GM19438 (cell line): ENCODE measurements around the gene MDM1.

Experiments
- ATAC-seq: cut with Tn5 transposase; IDR thresholded peaks from one replicate; pipeline ENCODE4 v1.9.1; 2021; ENCODE audit warnings: low read depth; ENCODE audit not compliant: unreplicated experiment

MDM1 gene

DNA sequence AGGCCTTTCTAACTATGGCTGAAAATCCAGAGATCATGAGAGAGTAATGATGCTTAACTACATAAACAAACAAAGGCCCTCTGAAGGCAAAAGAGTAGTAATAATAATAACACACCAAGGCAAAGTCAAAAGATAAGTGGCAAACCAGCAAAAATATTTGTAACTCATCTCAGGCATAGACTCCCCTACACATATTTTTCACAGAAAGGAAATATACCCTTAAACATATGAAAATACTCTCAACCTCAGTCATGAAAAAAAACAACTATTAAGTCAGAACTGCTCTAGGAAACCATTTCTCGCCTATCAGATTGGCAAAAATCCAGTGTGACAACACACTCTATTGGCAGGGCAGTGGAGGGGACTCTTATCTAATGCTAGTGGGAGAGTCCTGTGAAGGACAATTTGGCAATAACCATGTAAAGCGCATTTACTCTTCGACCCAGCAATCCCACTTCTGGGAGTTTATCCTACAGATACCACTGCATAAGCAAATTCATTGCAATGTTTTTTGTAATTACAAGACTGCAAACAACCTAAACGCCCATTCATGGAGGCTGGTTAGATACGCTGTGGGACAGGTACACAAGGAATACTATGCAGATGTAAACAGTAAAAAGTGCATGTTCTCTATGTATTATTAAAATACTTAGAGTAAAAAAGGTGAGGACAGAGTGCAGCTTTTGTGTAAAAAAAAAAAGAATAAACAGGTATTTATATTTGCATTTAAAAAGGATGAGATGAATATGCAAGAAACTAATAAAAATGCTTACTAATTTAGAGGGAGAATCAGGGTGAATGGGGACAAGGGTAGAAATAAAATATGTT is 52.7 kb downstream of the MDM1 start:
- no peak for ATAC-seq

DNA sequence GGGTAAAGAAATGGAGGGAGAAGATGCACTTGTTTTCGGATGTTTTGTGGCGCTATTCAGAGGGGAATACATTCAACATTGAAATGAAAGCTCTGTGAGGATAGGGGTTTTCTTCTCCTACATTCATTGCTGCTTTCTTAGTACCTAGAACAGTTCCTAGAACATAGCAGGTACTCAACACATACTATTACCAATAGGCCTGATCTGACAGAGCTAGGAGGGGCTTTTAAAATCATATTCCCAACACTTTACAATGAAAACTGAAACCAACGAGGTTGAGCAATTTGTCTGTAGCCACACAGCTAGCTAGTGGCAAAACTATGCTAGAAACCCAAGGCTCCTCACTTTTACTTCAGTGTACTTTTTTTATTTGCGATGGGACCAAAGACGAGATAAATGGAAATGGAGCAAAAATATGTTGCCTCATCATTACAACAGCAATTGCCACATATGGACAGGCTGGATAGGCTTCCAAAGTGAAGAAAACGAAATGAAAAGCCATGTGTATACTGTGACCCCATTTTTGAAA is 55.7 kb downstream of the MDM1 start:
- ATAC-seq = no peak

DNA sequence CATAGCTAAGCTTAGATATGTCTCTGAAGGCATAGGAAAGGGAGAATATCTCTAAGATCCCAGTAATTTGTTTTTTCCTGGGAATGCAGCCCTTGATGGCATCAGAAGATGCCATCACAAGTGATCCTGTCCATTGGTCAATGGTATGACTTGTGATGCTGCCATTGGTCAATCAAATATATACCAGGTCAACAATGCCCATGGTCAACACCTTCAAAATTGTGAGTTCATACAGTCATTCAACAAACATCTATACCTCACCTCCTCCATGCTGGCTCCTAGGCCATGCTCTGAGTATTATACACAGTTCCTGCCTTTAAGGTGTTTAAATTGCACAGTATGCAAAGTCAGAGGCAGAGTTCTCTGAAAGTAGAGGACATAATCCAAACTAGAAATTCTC is 59.4 kb downstream of the MDM1 start:
- ATAC-seq = no peak

DNA sequence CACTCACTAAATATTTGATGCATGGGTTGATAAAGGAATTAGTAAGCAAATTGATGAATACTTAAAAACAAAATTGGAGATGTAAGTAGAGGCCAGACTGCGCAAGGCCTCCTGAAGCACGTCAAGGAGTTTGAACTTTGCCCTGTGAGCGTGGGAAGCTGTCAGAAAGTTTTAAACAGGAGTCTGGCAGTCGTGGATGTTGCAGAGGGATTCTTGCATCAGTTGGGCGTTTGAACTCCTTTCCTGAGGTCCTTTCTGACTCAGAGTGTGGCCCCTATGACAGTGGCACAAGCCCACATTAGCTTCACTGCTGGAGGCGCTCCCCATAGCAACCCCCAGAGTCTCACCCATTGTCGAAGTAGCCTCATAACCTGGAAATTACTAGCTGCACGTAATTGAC is 60.8 kb downstream of the MDM1 start:
- ATAC-seq = no peak

DNA sequence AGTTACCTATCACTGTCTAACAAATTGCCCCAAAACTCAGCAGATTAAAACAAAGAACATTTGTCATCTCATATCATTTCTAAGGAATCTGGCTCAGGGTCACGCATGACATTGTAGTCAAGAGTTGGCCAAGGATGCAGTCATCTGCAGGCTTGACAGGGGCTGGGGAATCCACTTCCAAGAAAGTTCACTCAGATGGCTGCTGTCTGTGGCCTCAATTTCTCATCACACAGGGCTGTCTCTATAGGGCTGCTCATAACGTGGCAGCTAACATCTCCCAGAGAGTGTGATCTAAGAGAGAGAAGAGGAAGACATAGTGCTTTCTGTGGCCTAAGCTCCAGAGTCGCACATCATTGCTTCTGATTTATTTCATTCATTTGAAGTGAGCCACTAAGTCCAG is 61.8 kb downstream of the MDM1 start:
- ATAC-seq = no peak

DNA sequence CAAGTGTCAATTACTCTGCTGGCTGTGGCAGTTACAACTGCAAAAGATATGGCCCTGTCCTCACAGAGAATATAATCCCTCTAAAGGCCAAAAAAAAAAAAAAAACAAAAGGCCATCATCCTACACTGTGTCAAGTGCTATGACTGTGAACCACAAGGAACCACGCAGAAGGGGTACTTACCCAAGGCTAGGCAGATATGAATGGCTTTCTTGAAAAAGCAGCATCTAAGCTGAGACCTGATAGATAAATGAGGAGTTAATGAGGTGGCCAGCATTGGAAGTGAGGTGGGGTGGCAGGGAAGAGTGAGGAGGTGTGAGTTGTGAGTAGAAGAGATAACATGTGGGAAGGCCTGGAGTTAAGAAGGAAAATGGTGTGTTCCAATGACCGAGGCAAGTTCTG is 62.4 kb downstream of the MDM1 start:
- no peak for ATAC-seq

DNA sequence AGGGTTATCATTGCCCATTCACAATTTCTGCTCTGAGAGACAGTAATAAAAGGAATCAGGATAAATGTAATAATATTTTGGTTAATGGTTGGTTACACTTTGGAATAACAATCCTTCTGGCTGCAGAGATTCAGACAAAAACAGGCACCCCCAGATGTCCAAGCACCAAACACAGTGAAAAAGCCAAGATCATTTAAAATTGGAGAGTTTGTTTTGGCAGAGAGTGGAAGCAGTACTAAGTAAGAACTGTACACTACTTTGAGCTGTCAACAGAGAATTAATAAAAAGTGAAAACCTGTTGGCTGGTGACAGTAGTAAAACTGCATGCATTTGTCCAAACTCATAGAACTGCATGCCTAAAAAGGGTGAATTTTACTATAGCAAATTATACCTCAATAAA is 63.2 kb downstream of the MDM1 start:
- ATAC-seq = no peak

DNA sequence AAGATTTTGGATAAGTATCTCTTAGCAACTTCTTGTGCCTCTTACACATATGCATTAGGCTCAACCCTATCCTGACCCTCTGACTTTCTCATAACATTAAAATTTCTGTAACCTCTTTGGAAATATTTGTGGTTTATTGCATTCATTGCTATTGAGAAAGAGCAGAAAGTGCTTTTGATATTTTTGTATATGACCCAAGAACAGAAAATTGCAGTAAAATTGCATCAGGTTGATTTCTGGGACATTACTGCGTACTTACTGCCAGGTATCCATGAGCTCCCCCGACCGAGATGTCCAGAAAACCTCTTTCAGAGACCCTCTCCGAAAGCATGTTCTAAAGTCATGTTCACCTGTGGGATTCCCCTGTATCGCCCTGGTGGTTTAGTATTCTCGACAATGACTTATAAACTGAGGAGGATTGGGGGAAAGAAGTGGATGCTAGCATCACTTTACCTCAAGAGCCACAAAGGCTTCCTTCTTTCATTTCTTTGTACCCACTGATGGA is 64.2 kb downstream of the MDM1 start:
- ATAC-seq = no peak

DNA sequence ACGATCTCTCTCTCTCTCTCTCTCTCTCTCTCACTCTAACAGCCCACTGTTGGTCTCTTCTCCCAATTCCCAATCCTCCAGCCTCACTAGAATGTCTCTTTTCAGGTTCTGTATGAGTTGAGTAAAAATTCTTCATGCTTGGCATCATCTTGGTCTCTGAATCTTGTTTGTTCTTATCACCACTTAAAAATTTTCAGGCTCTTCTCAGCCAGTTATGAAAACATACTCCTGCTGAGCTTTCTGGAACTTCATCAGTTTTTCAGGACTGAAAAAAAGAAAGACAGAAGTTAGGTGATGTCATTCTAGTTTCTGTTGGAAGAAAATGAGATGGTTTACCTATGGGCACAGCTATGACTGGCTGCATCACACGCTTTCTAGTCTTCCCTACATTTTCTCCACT is 67.3 kb downstream of the MDM1 start:
- no peak for ATAC-seq

DNA sequence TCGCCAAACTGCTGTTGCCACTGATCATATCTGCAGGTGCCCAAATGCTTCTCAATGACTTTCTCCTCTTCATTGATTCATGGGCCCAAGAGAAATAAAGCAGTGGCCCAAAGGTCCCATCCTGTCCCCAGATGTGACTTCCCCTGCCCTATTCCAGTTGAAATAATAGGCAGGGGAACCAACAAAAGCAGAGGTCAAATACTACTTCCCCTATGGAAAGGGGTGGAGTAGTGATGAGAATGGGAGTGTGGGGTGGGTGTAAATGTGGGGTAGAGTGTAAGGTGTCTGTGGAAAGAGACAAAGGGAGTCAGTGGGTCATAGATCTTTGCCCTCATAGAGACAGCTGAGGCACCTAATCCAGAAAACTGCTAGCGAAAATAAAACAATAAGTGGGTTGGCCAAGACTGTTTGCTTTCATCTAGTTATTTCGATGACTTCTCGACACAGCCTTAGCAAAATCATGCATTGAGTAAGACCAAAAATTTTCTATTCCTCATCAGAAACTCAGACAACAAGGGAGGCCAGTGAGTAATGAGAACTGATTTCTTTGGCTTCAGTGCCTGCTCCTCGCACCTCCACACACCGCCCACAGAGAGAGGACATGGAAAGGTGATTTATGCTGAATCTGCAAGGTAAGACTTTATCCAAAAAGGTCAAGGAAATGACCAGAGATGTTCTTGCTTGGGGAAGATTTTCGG is 67.9 kb downstream of the MDM1 start:
- ATAC-seq = no peak

DNA sequence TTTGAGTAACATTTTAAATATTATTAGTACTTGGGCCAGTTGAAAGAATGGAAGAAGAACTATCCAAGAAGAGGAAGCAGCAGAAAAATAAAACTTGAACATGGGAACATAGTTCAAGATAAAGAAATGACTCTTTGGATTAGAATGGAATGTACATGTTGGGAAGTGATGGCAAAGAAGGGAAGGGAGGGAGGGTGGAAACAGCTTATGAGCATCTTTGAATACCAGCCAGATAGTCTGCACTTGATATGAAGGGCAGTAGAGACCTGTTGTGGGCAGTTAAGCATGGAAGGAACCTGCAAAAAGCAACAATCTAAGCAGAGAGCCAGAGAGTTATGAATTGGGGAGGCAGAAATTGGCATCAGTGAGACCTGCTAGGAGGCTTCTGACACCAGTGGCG is 68.8 kb downstream of the MDM1 start:
- no peak for ATAC-seq

DNA sequence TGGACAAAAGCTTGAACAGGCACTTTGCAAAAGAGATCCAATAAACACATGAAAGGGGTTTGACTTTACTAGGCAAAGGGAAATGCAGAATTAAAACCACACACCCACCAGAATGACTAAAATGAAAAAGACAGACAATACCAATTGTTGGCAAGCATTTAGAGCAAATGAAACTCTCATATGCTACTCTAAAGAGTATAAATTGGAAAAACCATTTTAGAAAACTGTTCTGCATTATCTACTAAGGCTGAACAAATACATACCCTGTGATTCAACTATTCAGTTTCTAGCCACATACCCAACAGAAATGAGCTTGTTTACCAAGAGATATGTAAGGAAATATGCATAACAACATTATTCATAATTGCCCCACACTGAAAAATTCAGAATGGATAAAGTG is 70.3 kb downstream of the MDM1 start:
- no peak for ATAC-seq

DNA sequence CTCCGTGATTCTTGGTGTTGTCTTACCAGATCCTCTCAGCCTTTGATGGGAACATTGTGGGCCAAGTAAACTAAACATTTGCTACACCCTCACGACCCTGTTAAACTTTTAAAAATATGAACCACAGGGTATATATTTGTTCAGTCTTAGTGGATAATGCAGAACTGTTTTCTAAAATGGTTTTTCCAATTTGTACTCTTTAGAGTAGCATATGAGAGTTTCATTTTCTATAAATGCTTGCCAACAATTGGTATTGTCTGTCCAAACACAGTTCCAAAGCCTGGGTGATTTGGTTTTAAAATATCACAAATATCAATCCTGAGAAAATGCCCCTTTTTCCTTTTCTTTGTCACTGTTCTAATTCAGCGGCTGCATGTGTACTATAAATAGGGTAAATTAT is 72.0 kb downstream of the MDM1 start:
- no peak for ATAC-seq

DNA sequence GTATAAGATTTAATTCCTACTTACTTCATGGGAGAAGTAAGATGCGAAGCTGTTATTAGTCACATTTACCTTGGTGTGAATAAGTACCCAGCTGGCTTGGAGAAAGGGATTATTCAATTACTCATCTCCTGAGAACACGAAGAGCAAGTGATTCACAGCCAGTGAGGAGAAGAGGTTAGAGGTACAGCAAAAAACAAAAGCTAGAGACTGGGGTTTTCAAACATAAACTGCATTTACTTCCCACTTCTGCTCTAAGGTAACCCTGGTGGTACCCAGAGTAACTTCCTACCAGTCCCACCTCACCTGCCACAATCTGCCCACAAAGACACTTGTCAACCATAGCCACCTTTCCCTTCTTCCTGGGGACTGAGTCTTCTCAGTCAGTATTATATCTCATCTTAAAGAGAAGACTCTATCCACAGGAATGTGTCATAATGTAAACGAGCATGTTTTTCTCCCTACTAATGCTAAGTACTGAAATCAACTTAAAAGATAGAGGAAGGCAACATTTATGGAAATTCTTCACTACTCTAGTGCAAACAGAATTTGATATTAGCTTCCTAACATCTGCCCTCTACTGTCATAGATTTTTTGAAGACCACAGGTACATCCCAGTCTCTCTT is 72.7 kb downstream of the MDM1 start:
- no peak for ATAC-seq

DNA sequence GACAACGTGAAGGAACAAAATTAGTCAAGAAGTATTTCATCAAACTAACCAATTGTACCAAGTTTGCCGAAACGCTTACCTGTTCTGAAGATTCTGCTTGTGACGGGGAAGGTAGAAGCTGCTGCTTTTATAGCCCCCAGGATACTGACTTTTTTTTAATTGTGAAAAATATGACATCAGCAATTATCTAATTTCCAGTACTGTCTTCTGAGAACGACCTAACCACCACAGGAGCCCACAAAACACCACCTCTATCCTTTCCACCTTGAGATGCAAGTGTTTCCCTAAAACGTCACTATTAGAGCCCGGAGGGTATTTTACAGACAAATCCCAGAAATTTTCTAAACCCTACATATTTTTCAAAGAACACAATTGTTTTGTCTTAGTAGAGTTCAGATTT is 78.7 kb downstream of the MDM1 start, which contains the start of gene IL22:
TSS of gene IL22 (minus strand) at position 101 of the 400 bp plus-strand sequence. CDS start 156 bp downstream, outside the sequence.
- ATAC-seq = no peak

DNA sequence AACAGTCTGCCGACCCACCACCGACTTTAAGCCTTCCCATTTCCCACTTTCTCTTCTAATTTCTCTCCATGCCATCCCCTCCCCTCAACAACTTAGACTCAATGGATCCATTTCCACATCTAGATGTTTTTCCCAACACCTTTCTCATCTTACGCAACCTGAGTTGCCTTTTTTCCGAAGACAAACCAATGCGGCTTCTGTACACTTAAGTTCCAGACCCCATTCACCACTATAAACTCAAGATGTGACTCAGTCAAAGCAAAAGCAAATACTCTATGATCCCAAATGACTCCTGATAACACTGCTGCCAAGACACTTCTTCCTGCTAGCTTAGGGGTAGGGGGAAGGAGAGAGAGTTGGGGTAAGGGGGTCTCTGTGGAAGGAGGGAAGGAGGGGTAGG is 80.1 kb downstream of the MDM1 start:
- no peak for ATAC-seq

DNA sequence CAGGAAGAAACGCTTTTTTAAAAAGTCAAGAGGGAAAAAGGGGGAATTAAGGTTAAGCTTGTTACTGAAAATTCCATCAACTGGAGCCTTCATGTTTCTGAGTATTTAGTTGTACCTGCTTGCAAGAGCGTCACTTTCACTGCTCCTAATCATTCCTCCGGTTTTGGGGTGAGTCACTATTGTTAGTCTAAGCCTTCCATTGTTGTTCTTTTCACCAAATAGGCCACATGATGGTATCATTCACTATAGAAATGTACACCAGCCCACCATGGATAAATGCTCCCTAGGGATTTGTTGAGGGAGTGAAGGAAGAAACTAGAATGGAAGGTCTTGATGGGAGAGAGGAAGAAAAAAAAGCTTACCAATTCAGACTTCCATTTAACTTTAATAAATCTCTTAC is 81.7 kb downstream of the MDM1 start:
- no peak for ATAC-seq

DNA sequence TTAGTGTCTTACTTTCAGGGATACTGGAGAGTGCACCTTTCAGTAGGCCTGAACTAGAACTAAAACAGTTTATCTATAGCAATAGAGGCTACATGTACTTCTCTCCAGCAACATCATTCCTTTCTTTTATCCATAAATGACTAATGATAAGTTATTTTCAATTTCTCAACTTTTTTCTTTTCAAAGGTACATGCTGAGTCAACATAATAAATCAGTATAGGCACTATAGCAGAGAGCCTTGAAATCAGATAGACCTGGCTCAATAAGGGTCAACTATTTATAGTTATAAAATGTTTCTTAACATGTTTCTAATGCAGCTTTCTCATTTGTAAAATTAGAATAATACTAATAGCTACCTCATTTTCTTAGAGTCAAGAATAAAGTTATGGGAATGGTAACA is 84.4 kb downstream of the MDM1 start:
- ATAC-seq = no peak

DNA sequence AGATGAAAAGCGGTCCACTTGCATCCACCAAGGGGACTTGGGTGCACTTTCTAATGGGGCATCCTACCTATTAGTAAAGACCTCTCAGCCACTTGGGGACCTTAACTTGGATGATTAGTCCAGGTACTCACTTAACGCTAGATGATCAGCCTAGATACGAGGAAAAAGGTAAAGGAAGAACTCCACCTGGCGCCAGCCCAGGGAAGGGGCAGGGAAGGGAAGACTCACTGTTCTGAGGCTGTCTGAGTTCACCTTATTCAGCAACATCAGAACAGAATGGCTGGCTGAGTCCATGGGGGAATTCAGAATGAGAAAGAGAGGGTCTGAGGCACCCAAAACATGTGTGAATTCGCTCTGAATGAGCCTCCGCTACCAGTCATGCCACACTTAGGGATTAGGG is 85.8 kb downstream of the MDM1 start:
- ATAC-seq = no peak

DNA sequence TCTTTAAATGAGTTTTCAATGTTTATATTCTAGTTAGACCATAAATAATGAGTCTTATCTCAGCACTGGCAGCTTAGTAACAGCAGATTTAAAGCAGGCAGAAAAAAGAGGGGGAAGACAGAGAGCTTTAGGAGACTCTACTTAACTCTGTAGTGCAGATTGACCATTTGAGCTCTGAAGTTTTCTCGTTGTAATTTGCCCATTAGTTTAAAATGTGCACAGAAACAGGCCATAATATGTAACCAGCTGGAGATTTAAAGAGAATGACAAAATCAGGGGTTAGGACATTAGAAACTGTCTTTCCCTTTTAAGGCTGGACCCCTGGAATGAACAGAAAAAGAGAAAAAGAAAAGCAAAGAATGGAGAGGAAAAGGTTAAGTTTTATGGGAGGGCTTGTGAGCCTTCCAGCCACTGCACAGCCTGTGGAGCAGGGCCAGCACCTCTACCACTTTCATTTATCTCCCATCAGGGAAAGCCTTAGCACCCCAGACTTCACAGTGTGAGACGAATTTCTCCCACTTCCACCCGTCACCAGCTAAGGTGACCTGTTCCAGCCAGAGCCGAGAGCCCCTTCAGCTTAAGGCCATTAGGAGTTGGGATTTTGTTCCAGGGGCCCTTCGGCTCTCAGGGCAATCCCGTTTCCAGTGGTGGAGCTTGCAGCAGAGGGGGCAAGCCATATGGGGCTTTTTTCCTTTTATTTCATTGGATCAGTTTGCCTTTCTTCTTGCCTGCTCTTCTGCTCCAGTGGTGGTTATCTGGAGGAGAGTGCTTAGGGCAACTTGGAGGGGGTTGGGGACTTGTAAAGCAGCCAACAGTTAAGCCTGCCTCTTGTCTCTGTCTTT is 86.8 kb downstream of the MDM1 start:
- no peak for ATAC-seq
